ENCODE results near the gene QRICH2.

Gene QRICH2

DNA sequence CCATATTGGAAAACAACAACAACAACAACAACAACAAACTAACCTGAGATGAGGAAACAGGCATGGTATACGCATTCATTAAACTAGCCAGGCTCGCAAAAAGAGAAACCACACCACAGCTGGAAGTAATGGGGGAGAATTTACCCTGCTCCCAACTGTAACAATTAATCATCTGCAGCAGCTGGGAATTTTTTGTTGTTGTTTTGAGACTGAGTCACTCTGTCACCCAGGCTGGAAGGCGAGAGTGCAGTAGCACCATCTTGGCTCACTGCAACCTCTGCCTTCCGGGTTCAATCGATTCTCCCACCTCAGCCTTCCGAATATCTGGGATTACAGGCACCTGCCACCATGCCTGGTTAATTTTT lies 29.3 kb upstream of the QRICH2 start:
- TF ChIP-seq, protein P1, sequence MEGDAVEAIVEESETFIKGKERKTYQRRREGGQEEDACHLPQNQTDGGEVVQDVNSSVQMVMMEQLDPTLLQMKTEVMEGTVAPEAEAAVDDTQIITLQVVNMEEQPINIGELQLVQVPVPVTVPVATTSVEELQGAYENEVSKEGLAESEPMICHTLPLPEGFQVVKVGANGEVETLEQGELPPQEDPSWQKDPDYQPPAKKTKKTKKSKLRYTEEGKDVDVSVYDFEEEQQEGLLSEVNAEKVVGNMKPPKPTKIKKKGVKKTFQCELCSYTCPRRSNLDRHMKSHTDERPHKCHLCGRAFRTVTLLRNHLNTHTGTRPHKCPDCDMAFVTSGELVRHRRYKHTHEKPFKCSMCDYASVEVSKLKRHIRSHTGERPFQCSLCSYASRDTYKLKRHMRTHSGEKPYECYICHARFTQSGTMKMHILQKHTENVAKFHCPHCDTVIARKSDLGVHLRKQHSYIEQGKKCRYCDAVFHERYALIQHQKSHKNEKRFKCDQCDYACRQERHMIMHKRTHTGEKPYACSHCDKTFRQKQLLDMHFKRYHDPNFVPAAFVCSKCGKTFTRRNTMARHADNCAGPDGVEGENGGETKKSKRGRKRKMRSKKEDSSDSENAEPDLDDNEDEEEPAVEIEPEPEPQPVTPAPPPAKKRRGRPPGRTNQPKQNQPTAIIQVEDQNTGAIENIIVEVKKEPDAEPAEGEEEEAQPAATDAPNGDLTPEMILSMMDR (IDR thresholded peaks at IDR 0.05; ENCODE audit: control extremely low read depth, extremely low read depth, low read depth, missing control alignments): no peak
- CTCF ChIA-PET: interaction anchor here (0.9 to 1.5 kb wide), 4 partner anchors 13 to 34 kb away, joined by 3 to 6 read pairs (median 4); partner anchors contain the start of gene PRPSAP1
- POLR2A ChIA-PET: no interaction called here
- DNase-seq (ENCODE audit: extremely low spot score): no peak

DNA sequence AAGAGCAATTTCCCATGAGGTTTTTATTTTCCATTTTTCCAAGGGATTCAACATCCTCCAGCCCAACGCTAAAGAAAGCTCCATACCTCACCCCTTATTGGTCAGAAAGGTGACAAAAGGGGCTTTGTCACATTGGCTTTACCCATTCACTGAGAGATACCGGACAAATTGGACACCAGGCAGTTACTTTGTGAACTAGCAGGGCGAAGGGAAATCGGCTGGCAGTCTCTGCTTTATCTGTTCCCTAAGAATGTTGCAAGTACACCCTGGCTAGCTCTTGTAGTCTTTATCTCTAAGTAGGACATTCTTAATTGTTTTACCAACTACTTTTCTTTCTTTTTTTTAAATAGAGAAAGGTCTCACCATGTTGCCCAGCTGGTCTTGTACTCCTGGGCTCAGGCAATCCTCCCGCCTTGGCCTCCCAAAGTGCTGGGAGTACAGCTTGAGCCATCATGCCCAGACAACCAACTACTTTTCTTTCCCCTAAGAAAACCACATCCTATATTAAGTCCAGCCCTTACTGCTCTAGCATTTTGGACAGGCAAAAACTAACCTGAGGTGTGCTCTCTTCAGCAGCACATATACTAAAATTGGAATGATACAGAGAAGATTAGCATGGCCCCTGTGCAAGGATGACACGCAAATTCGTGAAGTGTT lies 28.8 kb upstream of the QRICH2 start:
- no peak for DNase-seq (ENCODE audit: extremely low spot score)
- TF ChIP-seq, protein P1 (IDR thresholded peaks at IDR 0.05; ENCODE audit: control extremely low read depth, extremely low read depth, low read depth, missing control alignments): no peak
- ChIA-PET POLR2A (no interaction called here), CTCF (interaction anchor here (0.9 to 1.9 kb wide), 3 partner anchors 17 to 29 kb away, joined by 3 to 7 read pairs (median 6); partner anchors contain the start of gene PRPSAP1)

DNA sequence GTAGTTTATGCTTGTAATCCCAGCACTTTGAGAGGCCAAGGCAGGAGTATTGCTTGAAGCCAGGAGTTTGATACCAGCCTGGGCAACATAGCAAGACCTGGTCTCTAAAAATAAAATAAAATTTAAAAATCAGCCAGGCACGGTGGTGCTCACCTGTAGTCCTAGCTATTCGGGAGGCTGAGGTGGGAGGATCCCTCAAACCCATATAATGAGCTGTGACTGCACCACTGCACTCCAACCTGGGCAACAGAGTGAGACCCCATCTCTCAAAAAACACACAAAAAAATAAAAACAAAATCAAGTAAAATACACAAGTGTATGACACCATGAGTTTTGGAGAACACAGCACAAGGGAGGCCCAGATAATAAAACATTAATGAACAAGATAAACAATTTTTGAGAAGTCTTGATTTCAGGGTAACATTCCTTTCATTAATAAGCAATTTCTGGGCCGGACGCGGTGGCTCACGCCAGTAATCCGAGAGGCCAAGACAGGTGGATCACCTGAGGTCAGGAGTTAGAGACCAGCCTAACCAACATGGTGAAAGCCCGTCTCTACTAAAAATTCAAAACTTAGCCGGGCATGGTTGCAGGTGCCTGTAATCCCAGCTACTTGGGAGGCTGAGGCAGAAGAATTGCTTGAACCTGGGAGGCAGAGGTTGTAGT lies 27.8 kb upstream of the QRICH2 start:
- DNase-seq (ENCODE audit: extremely low spot score): no peak
- TF ChIP-seq, protein P1 (IDR thresholded peaks at IDR 0.05; ENCODE audit: control extremely low read depth, extremely low read depth, low read depth, missing control alignments): no peak
- POLR2A ChIA-PET: no interaction called here
- CTCF ChIA-PET: interaction anchor here (1.2 to 1.9 kb wide), 2 partner anchors 18 to 62 kb away, joined by 4 to 7 read pairs; partner anchors contain the start of gene PRPSAP1

DNA sequence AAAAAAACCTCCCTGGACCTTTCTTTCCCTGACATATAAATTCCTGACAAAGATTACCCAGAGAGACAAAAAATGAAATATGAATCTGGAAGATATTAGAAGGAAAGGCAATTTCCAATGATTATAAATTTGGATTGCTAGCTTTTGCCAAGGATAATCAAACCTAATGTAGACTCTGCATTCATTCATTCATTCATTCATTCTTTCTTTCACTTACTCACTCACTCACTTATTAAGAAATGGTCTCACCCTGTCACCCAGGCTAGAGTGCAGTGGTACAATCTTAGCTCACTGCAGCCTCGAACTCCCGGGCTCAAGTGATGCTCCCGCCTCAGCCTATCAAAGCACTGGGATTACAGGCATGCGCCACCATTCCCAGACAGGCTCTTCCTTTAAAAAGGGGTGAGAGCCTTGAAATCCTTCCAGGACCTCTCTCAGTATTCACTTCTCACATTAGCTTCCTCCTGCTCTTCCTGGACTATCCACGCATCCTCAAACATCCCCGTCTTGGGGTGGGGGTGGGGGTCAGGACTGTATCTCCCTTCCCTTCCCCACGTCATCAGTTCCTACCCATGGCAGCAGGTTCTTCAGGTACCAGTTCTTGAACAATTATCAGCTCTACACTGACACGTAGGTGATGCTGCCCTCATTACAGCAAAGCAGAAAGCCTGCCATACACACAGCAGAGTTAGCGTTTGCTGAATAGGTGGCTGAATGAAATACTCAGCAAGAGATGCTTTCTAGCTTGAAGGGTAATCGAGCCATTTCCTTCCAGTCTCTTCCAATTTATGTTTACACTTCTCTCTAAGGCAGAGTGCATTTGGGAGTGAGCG lies 25.8 kb upstream of the QRICH2 start:
- ChIA-PET POLR2A (no interaction called here), CTCF (interaction anchor here (1.0 to 2.2 kb wide), 3 partner anchors 30 to 64 kb away, joined by 3 to 9 read pairs (median 5); no protein-coding TSS in a partner anchor)

DNA sequence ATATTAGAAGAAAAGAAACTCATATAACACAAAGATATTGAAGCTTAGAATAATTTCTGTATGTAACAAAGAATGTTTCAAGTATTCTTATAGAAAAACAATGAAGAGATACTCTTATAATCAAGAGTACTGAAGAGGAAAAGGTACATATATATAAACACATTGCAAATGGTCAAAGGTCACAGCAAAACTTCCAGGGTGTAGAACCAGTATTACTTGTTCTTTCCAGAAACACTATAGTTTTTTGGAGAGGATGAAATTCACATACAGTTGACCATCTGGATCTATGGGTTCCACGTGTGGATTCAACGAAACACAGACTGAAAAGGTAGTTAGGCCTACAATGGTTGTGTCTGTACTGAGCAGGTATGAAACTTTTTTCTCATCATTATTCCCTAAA lies 23.0 kb upstream of the QRICH2 start:
- no peak for DNase-seq (ENCODE audit: extremely low spot score)
- CTCF ChIA-PET: interaction anchor here (1.2 to 1.5 kb wide), 4 partner anchors 23 to 293 kb away, joined by 3 to 4 read pairs (median 3); partner anchors contain the start of gene PRPSAP1
- POLR2A ChIA-PET: no interaction called here
- TF ChIP-seq, protein P1 (IDR thresholded peaks at IDR 0.05; ENCODE audit: control extremely low read depth, extremely low read depth, low read depth, missing control alignments): no peak

More for the DNA sequence above, 25.8 kb upstream of the QRICH2 start:
- DNase-seq (ENCODE audit: extremely low spot score): no peak
- TF ChIP-seq, protein P1 (IDR thresholded peaks at IDR 0.05; ENCODE audit: control extremely low read depth, extremely low read depth, low read depth, missing control alignments): no peak

DNA sequence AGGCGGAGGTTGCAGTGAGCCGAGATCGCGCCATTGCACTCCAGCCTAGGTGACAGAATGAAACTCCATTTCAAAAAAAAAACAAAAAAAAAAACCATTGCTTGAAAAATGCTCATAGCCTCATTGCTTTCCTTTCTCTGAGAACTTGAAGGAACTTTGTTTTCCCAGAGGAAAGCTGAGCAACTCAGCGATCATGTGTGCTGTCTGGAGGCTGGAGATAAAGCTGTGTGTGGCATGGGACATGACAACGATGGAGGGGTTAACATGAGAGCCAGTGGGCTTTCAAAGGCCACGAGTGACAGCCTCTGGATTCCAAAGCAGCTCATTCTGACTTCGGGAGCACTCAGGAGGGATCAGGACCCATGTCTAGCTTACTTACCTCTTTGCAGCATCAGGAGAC lies 21.6 kb upstream of the QRICH2 start:
- DNase-seq (ENCODE audit: extremely low spot score): no peak
- TF ChIP-seq, protein P1 (IDR thresholded peaks at IDR 0.05; ENCODE audit: control extremely low read depth, extremely low read depth, low read depth, missing control alignments): no peak
- ChIA-PET CTCF (interaction anchor here (0.7 to 1.5 kb wide), 6 partner anchors 8 to 177 kb away, joined by 3 to 9 read pairs (median 4); partner anchors contain the start of gene PRPSAP1), POLR2A (no interaction called here)
